GM13977 (cell line): Measurements from ENCODE around the gene TP53.

Experiments
- DNase-seq: peaks from one replicate; pipeline ENCODE4 v3.0.0; 2012; ENCODE audit warnings: low spot score
- in situ Hi-C: fragments of 300-500 bp; cut with MboI; formaldehyde crosslinking; loops from one replicate; pipeline ENCODE4 v1.12.0; 2022; ENCODE audit warnings: low sequenced_read_pairs, low pct_unique_long_range_greater_than_20kb, mixed read lengths, inconsistent platforms; ENCODE audit not compliant: unreplicated experiment
- TF ChIP-seq, protein P1 (sequence below): IDR thresholded peaks from 2 replicates; pipeline ENCODE4 v1.5.1; 2012; ENCODE audit warnings: mild to moderate bottlenecking, control low read depth; ENCODE audit not compliant: insufficient read depth; ENCODE audit errors: extremely low read depth, missing control alignments

Gene TP53

GRCh38 chr17:7719661-7720060 is 32.4 kb upstream of the TP53 start:
- in situ Hi-C loops = no loop called here
- no peak for DNase-seq
- TF ChIP-seq, protein P1, sequence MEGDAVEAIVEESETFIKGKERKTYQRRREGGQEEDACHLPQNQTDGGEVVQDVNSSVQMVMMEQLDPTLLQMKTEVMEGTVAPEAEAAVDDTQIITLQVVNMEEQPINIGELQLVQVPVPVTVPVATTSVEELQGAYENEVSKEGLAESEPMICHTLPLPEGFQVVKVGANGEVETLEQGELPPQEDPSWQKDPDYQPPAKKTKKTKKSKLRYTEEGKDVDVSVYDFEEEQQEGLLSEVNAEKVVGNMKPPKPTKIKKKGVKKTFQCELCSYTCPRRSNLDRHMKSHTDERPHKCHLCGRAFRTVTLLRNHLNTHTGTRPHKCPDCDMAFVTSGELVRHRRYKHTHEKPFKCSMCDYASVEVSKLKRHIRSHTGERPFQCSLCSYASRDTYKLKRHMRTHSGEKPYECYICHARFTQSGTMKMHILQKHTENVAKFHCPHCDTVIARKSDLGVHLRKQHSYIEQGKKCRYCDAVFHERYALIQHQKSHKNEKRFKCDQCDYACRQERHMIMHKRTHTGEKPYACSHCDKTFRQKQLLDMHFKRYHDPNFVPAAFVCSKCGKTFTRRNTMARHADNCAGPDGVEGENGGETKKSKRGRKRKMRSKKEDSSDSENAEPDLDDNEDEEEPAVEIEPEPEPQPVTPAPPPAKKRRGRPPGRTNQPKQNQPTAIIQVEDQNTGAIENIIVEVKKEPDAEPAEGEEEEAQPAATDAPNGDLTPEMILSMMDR = no peak

- in situ Hi-C loops = no loop called here
- TF ChIP-seq, protein P1 = no peak
- DNase-seq = no peak
These were observed 30.6 kb upstream of the TP53 start for GRCh38 chr17:7717756-7718350.

DNA sequence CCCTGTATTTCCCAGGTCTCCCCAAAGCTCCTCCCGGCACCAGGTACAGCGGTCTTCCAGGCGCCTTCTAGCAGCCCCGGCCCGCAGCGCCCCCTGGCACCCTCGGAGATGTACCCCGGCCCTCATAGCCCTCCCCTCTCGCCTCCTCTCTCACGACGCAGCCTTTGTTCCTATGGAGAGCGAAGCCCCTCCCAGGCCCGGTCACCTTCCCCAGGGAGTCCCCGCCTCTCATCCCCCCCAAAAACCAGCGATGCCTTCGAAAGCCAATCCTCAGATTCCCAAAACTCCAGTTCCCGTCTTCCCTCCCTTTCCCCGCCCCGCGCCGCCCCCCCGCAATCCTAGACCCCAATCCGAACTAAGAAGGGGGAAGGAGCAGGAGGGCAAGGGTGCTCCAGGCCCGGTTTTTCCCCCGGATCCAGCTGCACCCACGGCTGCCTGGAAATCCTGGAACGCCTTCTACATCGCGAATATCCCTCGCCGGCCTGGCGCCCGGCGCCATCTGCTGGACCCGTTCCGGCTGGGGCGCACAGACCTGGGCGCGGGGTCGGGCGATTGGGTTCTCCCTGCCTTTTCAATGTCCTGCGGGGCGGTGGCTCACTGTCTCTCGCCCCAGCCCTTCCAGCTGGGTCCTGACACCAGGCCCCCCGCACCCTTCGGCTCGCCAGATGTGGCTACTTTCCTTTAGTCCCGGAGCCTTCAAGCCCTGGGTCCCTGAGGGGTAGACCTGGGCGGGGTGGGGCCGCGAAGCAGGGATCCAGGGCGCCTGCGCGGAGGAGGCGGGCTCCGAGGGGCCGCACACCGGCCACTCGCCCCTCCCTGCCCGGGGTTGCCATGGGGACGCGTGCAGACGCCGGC is 29.8 kb upstream of the TP53 start, which contains the start of gene DNAH2:
Gene DNAH2 (plus strand): TSS at position 844 of the 855 bp plus-strand sequence. CDS start 1,991 bp downstream, outside the sequence.
- in situ Hi-C loops = no loop called here
- DNase-seq = peak; percentile 82

GRCh38 chr17:7715936-7716886 is 28.9 kb upstream of the TP53 start:
- TF ChIP-seq, protein P1 = no peak
- in situ Hi-C loops = no loop called here
- DNase-seq = no peak

More for the DNA sequence above, 29.8 kb upstream of the TP53 start, which contains the start of gene DNAH2:
- TF ChIP-seq, protein P1 = peak; percentile 58

DNA sequence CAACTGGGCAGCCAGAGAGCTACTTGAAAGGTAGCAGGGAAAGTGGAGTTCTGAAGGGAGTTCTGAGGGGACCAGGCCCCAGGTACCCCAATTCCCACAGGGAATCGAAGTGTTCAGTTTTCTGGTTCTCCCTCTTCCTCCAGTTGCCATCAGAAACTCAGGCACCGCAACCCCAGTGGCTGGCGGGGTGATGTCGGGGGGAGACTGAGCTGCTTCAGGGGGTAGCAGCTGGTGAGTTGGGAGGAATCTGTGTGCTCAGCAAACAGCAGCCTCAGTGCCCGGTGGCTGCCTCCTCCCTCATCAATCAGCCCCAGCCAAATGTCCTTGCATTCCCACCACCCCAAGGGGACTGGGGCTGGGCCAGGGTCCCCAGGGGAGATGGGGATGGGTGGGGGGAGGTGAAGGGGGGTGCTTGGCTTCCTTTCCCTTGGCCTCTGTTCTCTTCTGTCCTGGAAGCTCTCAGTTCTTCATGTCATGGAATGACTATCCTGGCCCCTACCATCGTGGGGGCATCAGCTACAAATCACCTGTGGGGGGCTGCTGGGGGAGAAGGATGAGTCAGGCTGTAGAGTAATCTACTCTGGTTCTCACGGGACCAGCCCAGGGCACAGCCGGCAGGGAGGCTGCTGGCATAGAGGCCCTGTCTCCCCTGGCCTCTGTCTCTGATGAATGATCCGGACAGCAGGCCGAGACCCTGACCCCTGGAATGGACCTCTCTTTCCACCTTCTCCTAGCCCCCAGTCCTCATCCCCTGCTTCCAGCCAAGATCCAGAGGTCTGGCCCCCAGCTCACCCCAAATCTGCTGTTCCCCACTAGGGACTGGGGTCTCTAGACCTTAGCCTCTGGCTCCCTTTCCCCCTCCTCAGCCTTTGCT is 27.7 kb upstream of the TP53 start:
- TF ChIP-seq, protein P1 = no peak
- DNase-seq = no peak
- in situ Hi-C loops = no loop called here
